MCF 10A (cell line): Measurements from ENCODE around the gene CDK14. TPM values are rescaled to one million over a fixed set of nuclear protein-coding genes. Genes with fewer than 3 reads are reported as not detected.

Experiments used
- BruUV-seq: library from RNA; stranded (reverse); fragments of 400-500 nt; replicated peaks from 2 replicates; lab custom pipeline; 2021; lab: Mats Ljungman, UMichigan
- CTCF ChIA-PET: fragments of 300-600 bp; sonication (Branson Sonifier 250); formaldehyde crosslinking; extraction: SDS; loops from one replicate; lab custom pipeline; 2021; ENCODE audit warnings: antibody characterized with exemption, inconsistent platforms; lab: Yijun Ruan, JAX
- POLR2A ChIA-PET: fragments of 300-600, 350-650 bp; sonication (Branson Sonifier 250); formaldehyde crosslinking; extraction: SDS; loops from one replicate; lab custom pipeline; 2020; ENCODE audit warnings: antibody characterized with exemption, inconsistent platforms; lab: Yijun Ruan, JAX
- DNase-seq: peaks from one replicate; pipeline ENCODE4 v3.0.0-alpha.2; 2018; ENCODE audit not compliant: unreplicated experiment
- H3K27ac Mint-ChIP-seq: one replicate; pipeline ENCODE4 v1.8.0; 2022; ENCODE audit warnings: mild to moderate bottlenecking, low read depth, mixed read lengths; ENCODE audit not compliant: unreplicated experiment
- H3K27me3 Mint-ChIP-seq: one replicate; pipeline ENCODE4 v1.8.0; 2022; ENCODE audit warnings: mixed read lengths; ENCODE audit not compliant: insufficient read depth, unreplicated experiment
- H3K36me3 Mint-ChIP-seq: one replicate; pipeline ENCODE4 v1.8.0; 2022; ENCODE audit warnings: mild to moderate bottlenecking, moderate library complexity, mixed read lengths; ENCODE audit not compliant: insufficient read depth, unreplicated experiment
- H3K4me1 Mint-ChIP-seq: one replicate; pipeline ENCODE4 v1.8.0; 2022; ENCODE audit warnings: mixed read lengths; ENCODE audit not compliant: insufficient read depth, unreplicated experiment
- H3K4me3 Mint-ChIP-seq: one replicate; pipeline ENCODE4 v1.8.0; 2022; ENCODE audit warnings: mild to moderate bottlenecking, moderate library complexity, mixed read lengths; ENCODE audit not compliant: unreplicated experiment
- H3K9me3 Mint-ChIP-seq: one replicate; pipeline ENCODE4 v1.8.0; 2022; ENCODE audit warnings: mixed read lengths; ENCODE audit not compliant: unreplicated experiment
- CTCF ChIP-seq: fragments of 200-600 bp; IDR thresholded peaks from one replicate; pipeline ENCODE4 v1.8.0; 2022; ENCODE audit warnings: antibody characterized with exemption, mild to moderate bottlenecking; ENCODE audit not compliant: unreplicated experiment
- intact Hi-C: fragments of 100-400 bp; cut with micrococcal nuclease; formaldehyde crosslinking; loops from 2 replicates; pipeline ENCODE4 v1.14.1; 2022
- total RNA-seq: library from RNA; stranded (reverse); gene quantifications from 2 replicates; pipeline ENCODE4 v1.2.3, GENCODE V29; 2022

The CDK14 gene
- total RNA-seq, 1 experiment from 2014 or later, result 32.0 TPM

GRCh38 chr7:90836937-90837336 is 240.8 kb downstream of the CDK14 start:
- DNase-seq, result no peak
- H3K27me3 Mint-ChIP-seq, result no peaks in the 10 kb centered on the region
- no peaks in the 10 kb centered on the region for H3K9me3 Mint-ChIP-seq
- ChIA-PET POLR2A (no interaction called here), CTCF (interaction anchor here (0.6 kb wide), 1 partner anchor 1690 kb away, joined by 4 read pairs; no protein-coding TSS in a partner anchor)
- H3K36me3 Mint-ChIP-seq, result peaks cover 7% of the 10 kb centered on the region
- H3K4me1 Mint-ChIP-seq, result no peaks in the 10 kb centered on the region
- no TSS peak for BruUV-seq
- no peak overlapping the region for H3K27ac Mint-ChIP-seq
- H3K4me3 Mint-ChIP-seq, result no peak overlapping the region
- TF ChIP-seq CTCF, result no peak
- intact Hi-C loops, result no loop called here

- Mint-ChIP-seq H3K27ac (no peak overlapping the region), H3K27me3 (no peaks in the 10 kb centered on the region), H3K36me3 (peaks cover 7% of the 10 kb centered on the region), H3K4me3 (no peak overlapping the region), H3K9me3 (no peaks in the 10 kb centered on the region), H3K4me1 (no peaks in the 10 kb centered on the region)
- intact Hi-C loops, result no loop called here
- TF ChIP-seq CTCF, result no peak
- ChIA-PET POLR2A (no interaction called here), CTCF (no interaction called here)
- DNase-seq, result no peak
- BruUV-seq, result no TSS peak
These were observed 242.7 kb downstream of the CDK14 start for GRCh38 chr7:90838799-90839198.

- Mint-ChIP-seq H3K9me3 (no peaks in the 10 kb centered on the region), H3K4me3 (no peak overlapping the region), H3K4me1 (no peaks in the 10 kb centered on the region), H3K27me3 (no peaks in the 10 kb centered on the region), H3K27ac (no peak overlapping the region), H3K36me3 (peaks cover 7% of the 10 kb centered on the region)
- intact Hi-C loops, result no loop called here
- ChIA-PET CTCF (no interaction called here), POLR2A (no interaction called here)
- no peak for TF ChIP-seq CTCF
- BruUV-seq, result no TSS peak
- no peak for DNase-seq
These were observed 243.2 kb downstream of the CDK14 start for GRCh38 chr7:90839316-90839715.

- no peak overlapping the region for H3K4me3 Mint-ChIP-seq
- peaks cover 7% of the 10 kb centered on the region for H3K36me3 Mint-ChIP-seq
- DNase-seq, result no peak
- H3K27ac Mint-ChIP-seq, result no peak overlapping the region
- intact Hi-C loops, result no loop called here
- TF ChIP-seq CTCF, result no peak
- no peaks in the 10 kb centered on the region for H3K4me1 Mint-ChIP-seq
- no peaks in the 10 kb centered on the region for H3K27me3 Mint-ChIP-seq
- H3K9me3 Mint-ChIP-seq, result no peaks in the 10 kb centered on the region
- ChIA-PET POLR2A (no interaction called here), CTCF (interaction anchor here (0.5 to 0.6 kb wide), 3 partner anchors 8 to 332 kb away, joined by 3 read pairs; no protein-coding TSS in a partner anchor)
- BruUV-seq, result no TSS peak
These were observed 243.7 kb downstream of the CDK14 start for GRCh38 chr7:90839727-90840291.
